T1000 (cell line): Measurements from ENCODE around the gene MAST2.

Experiments
- DNase-seq: peaks from one replicate; lab custom pipeline; 2025; ENCODE audit warnings: mixed read lengths; lab: John Stamatoyannopoulos, UW

The MAST2 gene

GRCh38 chr1:46065405-46065804, 262.0 kb downstream of the MAST2 start:
- no peak for DNase-seq

DNA sequence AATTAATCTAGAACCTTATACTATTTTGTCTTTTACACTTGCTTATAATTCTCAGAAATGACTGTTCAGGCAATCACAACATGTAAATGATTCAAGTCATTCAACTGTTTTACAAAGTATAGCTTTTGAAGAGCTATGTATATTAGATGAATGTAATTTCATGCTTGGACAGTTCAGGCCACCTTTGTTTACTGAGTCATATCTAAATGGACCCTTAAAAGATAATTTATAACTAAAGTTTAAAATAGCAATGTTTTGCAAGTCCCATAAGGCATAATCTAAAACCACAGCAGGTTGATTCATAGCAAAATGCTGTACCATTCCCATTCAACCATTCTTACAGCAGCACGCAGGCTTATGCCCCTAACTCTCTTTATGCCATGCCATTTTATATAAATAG, 264.2 kb downstream of the MAST2 start:
- DNase-seq, result no peak

DNA sequence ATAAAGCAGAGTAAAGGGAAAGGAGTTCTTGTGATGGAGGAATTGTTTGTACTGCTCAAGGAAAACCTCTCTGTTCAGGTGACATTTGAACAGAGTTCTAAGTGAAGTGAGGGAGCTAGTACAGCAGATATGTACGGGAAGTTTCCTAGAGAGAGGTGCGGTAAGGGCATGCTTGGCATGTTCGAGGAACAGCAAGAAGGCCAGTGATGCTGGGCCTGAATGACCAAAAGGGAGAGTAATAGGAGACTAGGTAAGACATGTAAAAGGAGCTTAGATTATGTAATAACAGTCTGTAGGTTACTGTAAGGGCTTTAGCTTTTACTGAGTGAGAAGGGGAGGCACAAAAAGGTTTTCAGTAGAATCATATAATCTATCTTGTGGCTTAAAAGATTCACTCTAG, 265.1 kb downstream of the MAST2 start:
- no peak for DNase-seq

GRCh38 chr1:46070164-46070814, 266.9 kb downstream of the MAST2 start:
- no peak for DNase-seq

DNA sequence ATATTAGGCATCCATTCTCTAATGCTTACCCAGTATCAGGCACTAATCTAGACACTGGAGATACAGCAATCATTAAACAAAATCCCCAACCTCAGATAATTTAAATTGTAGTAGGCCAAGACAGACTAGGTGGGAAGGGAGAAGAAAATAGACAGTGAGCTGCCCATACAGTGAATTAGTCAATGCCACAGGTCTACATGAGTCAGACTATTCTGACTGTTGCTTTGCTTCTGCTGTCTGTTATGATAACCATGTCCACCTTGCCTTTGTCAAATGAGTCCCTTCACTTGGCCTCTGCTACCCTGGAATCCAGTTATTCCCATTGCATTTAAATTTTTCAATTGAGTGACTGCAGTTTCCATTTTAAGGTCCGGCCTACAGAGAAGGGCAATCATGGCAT, 269.6 kb downstream of the MAST2 start:
- DNase-seq, result no peak

GRCh38 chr1:46076343-46076742, 272.9 kb downstream of the MAST2 start:
- no peak for DNase-seq

DNA sequence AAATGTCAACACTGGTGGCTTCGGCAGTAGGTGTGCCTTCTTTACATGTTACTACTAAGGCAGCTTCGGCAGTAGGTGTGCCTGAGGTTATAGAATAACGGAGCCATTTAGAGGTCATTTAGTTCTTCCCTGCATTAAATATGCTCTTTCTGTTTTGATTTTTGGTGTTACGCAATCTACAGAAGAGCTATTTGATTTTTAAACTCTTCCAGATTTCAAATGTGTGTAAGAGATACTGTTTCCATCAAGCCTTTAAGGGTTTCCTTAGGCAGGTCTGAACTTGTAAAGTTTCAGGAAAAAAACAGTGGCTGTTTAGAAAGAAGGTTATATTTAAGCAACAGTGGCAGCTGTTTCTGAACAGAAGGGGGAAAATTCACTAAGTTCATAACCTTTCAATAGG, 274.2 kb downstream of the MAST2 start:
- no peak for DNase-seq

- DNase-seq, result no peak
These were observed 276.8 kb downstream of the MAST2 start for GRCh38 chr1:46080257-46080656.

DNA sequence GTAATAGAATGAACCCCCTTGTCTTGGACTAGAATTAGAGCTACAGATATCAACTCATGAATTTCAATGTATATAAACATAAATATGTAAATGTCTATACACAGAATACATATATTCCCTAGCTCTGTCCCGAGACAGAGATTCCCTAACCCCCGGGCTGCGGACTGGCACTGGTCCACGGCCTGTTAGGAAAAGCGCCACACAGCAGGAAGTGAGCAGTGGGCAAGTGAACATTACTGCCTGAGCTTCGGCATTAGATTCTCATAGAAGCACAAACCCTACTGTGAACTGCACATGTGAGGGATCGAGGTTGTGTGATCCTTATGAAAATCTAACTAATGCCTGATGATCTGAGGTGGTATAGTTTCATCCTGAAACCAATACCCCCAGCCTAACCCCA, 277.8 kb downstream of the MAST2 start:
- DNase-seq, result no peak

DNA sequence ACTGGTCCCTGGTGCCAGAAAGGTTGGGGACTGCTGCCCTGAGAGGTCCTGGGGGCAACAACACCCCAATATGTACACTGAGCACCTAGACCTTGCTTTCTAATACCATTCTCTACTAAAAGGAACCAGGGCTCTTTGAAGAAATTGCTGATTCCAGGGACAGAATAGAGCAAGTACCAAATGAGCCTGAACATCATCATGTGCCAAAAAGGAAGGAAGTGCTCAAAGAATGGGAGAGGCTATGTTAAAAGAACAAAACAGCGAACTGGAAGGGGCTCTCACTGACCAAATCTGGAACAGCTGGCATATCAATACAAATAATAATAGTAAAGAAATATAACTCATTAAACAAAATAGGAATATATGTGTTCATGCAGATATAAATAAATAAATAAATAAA, 278.2 kb downstream of the MAST2 start:
- no peak for DNase-seq

DNA sequence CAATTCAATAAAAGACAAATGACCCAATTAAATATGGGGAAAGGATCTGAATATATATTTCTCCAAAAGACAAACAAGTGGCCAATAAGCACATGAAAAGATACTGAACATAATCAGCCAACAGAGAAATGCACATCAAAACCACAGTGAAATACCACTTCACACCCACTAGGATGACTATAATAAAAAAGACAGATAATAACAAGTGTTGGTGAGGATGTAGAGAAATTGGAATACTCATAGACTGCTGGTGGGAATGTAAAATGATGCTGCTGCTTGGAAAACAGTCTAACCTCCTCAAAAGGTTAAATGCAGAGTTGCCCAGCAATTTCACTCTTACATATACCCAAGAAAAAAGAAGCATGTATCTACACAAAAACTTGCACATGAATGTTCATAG, 280.2 kb downstream of the MAST2 start:
- DNase-seq, result no peak

GRCh38 chr1:46084553-46085451, 281.4 kb downstream of the MAST2 start:
- no peak for DNase-seq
